Lung (tissue), 12 donors: ENCODE results near the gene PPP2R3B. TPM values are rescaled to one million over a fixed set of nuclear protein-coding genes. Genes with fewer than 3 reads are reported as not detected.

Experiments
- ATAC-seq: fragments of 200-7000 bp; cut with Tn5 transposase; one replicate; pipeline ENCODE4 v1.9.1; 2020; ENCODE audit warnings: moderate number of reproducible peaks; ENCODE audit not compliant: insufficient read depth, low FRiP score
- DNase-seq, 3 donors: peaks; one replicate each; pipeline ENCODE4 v3.0.0-alpha.2; 2013 to 2017
- H3K27ac ChIP-seq, 2 donors: one replicate each; pipeline ENCODE4 v1.5.1; 2013; ENCODE audit warnings: mild to moderate bottlenecking in 2 of 2, moderate library complexity in 2 of 2, control low read depth in 1 of 2, inconsistent platforms in 1 of 2, low read depth in 1 of 2, low read length in 1 of 2
- H3K27me3 ChIP-seq, 3 donors: one replicate each; pipeline ENCODE4 v1.5.1; 2013; ENCODE audit warnings: low read length in 2 of 3; ENCODE audit not compliant: control insufficient read depth in 3 of 3, insufficient read depth in 3 of 3
- H3K36me3 ChIP-seq, 4 donors: one replicate each; pipeline ENCODE4 v1.5.1; 2013; ENCODE audit warnings: low read length in 4 of 4, mild to moderate bottlenecking in 1 of 4, moderate library complexity in 1 of 4; ENCODE audit not compliant: control insufficient read depth in 4 of 4, insufficient read depth in 4 of 4
- H3K4me1 ChIP-seq, 5 donors: one replicate each; pipeline ENCODE4 v1.5.1; 2013; ENCODE audit warnings: low read length in 5 of 5, mild to moderate bottlenecking in 2 of 5, moderate library complexity in 1 of 5; ENCODE audit not compliant: control insufficient read depth in 5 of 5, insufficient read depth in 5 of 5
- H3K4me3 ChIP-seq: one replicate; pipeline ENCODE4 v1.5.1; 2013; ENCODE audit warnings: mild to moderate bottlenecking, control low read depth, moderate library complexity
- H3K9ac ChIP-seq, 2 donors: one replicate each; pipeline ENCODE4 v1.5.1; 2013; ENCODE audit warnings: low read length in 2 of 2, control low read depth in 1 of 2; ENCODE audit not compliant: insufficient read depth in 1 of 2
- H3K9me3 ChIP-seq, 4 donors: one replicate each; pipeline ENCODE4 v1.5.1; 2013; ENCODE audit warnings: low read length in 3 of 4, mild to moderate bottlenecking in 1 of 4, moderate library complexity in 1 of 4; ENCODE audit not compliant: control insufficient read depth in 4 of 4, insufficient read depth in 3 of 4
- CTCF ChIP-seq: IDR thresholded peaks from 2 replicates; pipeline ENCODE4 v1.5.1; 2012; ENCODE audit warnings: mild to moderate bottlenecking; ENCODE audit errors: control extremely low read depth, extremely low read depth
- WGBS, 2 donors: extraction: QIAGEN DNeasy Blood & Tissue Kit; methylation state at CpG; one replicate each; pipeline ENCODE4 v1.1.7; 2013; 5-methylcytosine and 5-hydroxymethylcytosine counted together
- polyA plus RNA-seq, 2 donors: library from polyadenylated mRNA; stranded (reverse); fragments of 200-250 nt; gene quantifications; one replicate each; pipeline ENCODE4 v1.2.1, GENCODE V29; 2013
- total RNA-seq, 2 donors: library from RNA; depleted of rRNA in 1 of 2; stranded (reverse); fragments of >200 nt in 1 of 2; gene quantifications; one replicate each; pipeline ENCODE4 v1.2.1, GENCODE V29; 2014 to 2021
- donor health status: control.
- donor health status: control.
- donor health status: Bipolar disorder and iron deficiency.
- donor health status: healthy.
- donor health status: DM: yes; HTN: yes; CAD: no.

PPP2R3B gene
- total and polyA plus RNA-seq, 4 donors, result 7.8 to 21.0 (median 15.6) TPM

- H3K4me1 ChIP-seq, result no peaks in the 10 kb centered on the region
- DNase-seq (no peak), ATAC-seq (no peak)
- 94 to 97% methylated on average over 37 of the region's 37 CpGs for whole genome bisulfite sequencing, 2 donors
- no peaks in the 10 kb centered on the region for H3K27me3 ChIP-seq
- no peak overlapping the region for H3K9ac ChIP-seq
- H3K36me3 ChIP-seq, result peaks cover 2 to 27% (median 8%) of the 10 kb centered on the region in 4 donors
- TF ChIP-seq CTCF, result no peak
- no peak overlapping the region for H3K27ac ChIP-seq
- peaks cover 0 to 16% (median 3%) of the 10 kb centered on the region in 4 donors for H3K9me3 ChIP-seq
- no peak overlapping the region for H3K4me3 ChIP-seq
These were observed 22.9 kb downstream of the PPP2R3B start for GRCh38 chrX:363621-364375.

DNA sequence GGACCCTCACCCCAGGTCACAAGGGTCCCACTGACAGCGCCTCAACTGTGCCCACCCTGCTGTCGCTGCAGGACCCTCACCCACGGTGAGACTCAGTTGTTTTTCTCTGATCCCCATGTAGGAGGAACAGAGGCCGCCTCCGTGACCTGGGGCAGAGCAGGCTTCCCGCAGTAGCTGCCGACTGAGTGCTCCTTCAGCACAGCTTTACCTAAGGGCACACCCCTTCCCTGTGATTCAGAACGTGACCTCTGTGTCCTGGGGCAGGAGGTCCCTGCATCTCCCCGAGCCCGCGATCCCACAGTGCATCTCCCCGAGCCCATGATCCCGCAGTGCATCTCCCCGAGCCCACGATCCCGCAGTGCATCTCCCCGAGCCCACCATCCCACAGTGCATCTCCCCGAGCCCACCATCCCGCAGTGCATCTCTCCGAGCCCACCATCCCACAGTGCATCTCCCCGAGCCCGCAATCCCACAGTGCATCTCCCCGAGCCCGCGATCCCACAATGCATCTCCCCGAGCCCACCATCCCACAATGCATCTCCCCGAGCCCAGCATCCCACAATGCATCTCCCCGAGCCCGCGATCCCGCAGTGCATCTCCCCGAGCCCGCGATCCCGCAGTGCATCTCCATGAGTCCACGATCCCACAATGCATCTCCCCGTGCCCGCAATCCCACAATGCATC, 23.6 kb downstream of the PPP2R3B start:
- Histone ChIP-seq H3K27ac (no peak overlapping the region), H3K36me3 (peaks cover 2 to 27% (median 10%) of the 10 kb centered on the region in 4 donors), H3K27me3 (no peaks in the 10 kb centered on the region), H3K9ac (no peak overlapping the region), H3K9me3 (peaks cover 0 to 18% (median 3%) of the 10 kb centered on the region in 4 donors), H3K4me3 (no peak overlapping the region), H3K4me1 (no peaks in the 10 kb centered on the region)
- DNase-seq (no peak), ATAC-seq (no peak)
- WGBS, 2 donors, result 77 to 82% methylated on average over 38 of the region's 38 CpGs
- no peak for TF ChIP-seq CTCF

DNA sequence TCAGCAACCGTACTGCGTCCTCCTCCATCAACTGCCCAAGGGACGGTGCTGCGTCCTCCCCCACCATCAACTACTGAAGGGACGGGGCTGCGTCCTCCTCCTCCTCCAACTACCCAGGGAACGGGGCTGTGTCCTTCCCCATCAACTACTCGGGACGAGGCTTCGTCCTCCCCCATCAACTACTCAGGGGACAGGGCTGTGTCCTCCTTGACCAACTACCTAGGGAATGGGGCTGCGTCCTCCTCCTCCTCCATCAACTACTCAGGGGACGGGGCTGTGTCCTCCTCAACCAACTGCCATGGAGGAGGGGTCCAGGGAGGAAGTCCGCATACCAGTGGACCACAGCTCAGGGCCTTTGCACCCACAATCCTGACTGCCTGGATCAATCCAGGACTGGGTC, 24.4 kb downstream of the PPP2R3B start:
- H3K27me3 ChIP-seq, result no peaks in the 10 kb centered on the region
- ATAC-seq (no peak), DNase-seq (no peak)
- no peak for TF ChIP-seq CTCF
- H3K4me1 ChIP-seq, result no peaks in the 10 kb centered on the region
- no peak overlapping the region for H3K9ac ChIP-seq
- H3K4me3 ChIP-seq, result no peak overlapping the region
- H3K9me3 ChIP-seq, result peaks cover 0 to 18% (median 3%) of the 10 kb centered on the region in 4 donors
- WGBS, 2 donors, result 99 to 100% methylated on average over 13 of the region's 13 CpGs
- peaks cover 2 to 27% (median 12%) of the 10 kb centered on the region in 4 donors for H3K36me3 ChIP-seq
- H3K27ac ChIP-seq, result no peak overlapping the region
